Kidney epithelial cell (primary cell): ENCODE measurements around the gene RPP38. TPM values are rescaled to one million over a fixed set of nuclear protein-coding genes. Genes with fewer than 3 reads are reported as not detected.

Experiments used
- DNase-seq: peaks from one replicate; pipeline ENCODE4 v3.0.0-alpha.2; 2010; ENCODE audit warnings: low read depth
- H3K27me3 ChIP-seq: 2 replicates; pipeline ENCODE4 v1.6.0; 2011; ENCODE audit warnings: low read length; ENCODE audit not compliant: control insufficient read depth, insufficient read depth
- H3K36me3 ChIP-seq: 2 replicates; pipeline ENCODE4 v1.5.1; 2011; ENCODE audit warnings: low read length; ENCODE audit not compliant: control insufficient read depth, insufficient read depth
- H3K4me3 ChIP-seq: 2 replicates; pipeline ENCODE4 v1.5.1; 2011; ENCODE audit warnings: low read depth, mild to moderate bottlenecking, control low read depth, low read length
- total RNA-seq: library from RNA; depleted of rRNA; stranded (reverse); fragments of >200 nt; gene quantifications from 2 replicates; pipeline ENCODE4 v1.2.3, GENCODE V29; 2015
- TF ChIP-seq, protein P1 (sequence below): IDR thresholded peaks from 2 replicates; pipeline ENCODE4 v1.5.1; 2011; ENCODE audit warnings: mild to moderate bottlenecking, moderate library complexity, low read length, control low read depth, inconsistent platforms; ENCODE audit not compliant: insufficient read depth, poor library complexity, severe bottlenecking

Gene RPP38, protein sequence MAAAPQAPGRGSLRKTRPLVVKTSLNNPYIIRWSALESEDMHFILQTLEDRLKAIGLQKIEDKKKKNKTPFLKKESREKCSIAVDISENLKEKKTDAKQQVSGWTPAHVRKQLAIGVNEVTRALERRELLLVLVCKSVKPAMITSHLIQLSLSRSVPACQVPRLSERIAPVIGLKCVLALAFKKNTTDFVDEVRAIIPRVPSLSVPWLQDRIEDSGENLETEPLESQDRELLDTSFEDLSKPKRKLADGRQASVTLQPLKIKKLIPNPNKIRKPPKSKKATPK
- 23.5 and 26.4 TPM in 2 replicates for total RNA-seq

DNA sequence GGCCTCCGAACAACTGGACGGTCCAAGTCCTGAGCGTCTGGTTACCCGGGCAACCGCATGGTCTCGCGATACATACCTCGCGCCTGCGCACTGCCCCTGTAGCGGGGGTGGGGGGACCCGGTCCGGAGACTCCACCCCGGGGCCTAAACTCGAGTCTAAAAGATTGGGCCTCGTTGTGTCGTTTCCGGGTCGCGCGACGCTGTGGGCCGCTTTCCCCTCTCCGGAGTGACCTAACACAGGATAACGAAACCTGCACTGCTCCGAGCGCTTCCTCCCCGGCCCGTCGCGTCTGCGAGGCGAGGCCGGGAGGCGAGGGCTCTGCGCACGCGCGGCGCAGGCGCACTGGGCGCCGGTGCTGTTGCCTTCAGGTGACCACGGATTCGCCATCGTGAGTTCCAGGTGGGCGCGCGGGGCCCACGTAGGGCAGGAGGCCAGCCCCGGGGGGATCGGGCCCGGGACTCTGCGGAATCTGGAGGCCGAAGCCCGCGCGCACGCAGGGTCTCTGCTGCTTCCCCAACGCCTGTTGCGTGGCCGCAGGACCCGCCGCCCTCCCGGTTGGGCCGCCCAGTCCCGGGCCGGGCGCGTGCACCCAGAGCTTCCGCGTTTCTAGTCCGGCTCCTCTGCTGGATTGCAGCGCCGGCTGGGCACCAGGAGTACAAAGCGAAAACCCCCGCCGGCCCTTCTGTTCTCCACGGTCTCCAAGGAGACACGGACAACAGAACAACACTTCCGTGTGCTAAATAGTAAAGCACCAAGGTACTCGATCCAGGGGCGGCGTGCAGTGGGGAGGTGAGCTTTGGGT lies at the start of gene RPP38:
TSS of gene RPP38 (plus strand) at position 345 of the 802 bp plus-strand sequence. CDS start 5,960 bp downstream, outside the sequence.
- no peaks in the 10 kb centered on the region for H3K27me3 ChIP-seq
- H3K4me3 ChIP-seq = peak within 1 kb of the TSS; percentile 92
- TF ChIP-seq, protein P1, sequence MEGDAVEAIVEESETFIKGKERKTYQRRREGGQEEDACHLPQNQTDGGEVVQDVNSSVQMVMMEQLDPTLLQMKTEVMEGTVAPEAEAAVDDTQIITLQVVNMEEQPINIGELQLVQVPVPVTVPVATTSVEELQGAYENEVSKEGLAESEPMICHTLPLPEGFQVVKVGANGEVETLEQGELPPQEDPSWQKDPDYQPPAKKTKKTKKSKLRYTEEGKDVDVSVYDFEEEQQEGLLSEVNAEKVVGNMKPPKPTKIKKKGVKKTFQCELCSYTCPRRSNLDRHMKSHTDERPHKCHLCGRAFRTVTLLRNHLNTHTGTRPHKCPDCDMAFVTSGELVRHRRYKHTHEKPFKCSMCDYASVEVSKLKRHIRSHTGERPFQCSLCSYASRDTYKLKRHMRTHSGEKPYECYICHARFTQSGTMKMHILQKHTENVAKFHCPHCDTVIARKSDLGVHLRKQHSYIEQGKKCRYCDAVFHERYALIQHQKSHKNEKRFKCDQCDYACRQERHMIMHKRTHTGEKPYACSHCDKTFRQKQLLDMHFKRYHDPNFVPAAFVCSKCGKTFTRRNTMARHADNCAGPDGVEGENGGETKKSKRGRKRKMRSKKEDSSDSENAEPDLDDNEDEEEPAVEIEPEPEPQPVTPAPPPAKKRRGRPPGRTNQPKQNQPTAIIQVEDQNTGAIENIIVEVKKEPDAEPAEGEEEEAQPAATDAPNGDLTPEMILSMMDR = no peak
- peak; percentile 70 for DNase-seq
- no peaks in the 10 kb centered on the region for H3K36me3 ChIP-seq

DNA sequence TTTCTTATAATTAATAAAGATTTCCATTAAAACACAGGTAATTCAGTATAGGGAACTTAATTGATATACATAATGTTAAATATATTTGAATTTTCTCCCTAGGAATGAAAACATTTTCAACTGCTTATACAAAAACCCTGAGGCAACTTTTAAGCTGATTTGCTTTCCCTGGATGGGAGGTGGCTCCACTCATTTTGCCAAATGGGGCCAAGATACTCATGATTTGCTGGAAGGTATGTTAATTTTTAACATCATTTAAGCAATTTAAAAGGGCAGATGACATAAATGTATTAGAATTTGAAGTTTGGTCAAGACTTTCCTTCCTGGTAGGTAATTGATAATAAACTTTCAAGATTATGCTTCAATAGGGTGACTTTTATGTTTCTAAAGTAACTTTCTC lies 47.6 kb upstream of the RPP38 start:
- TF ChIP-seq, protein P1 = no peak
- DNase-seq = no peak
- Histone ChIP-seq H3K4me3 (no peak overlapping the region), H3K36me3 (no peaks in the 10 kb centered on the region), H3K27me3 (no peaks in the 10 kb centered on the region)

DNA sequence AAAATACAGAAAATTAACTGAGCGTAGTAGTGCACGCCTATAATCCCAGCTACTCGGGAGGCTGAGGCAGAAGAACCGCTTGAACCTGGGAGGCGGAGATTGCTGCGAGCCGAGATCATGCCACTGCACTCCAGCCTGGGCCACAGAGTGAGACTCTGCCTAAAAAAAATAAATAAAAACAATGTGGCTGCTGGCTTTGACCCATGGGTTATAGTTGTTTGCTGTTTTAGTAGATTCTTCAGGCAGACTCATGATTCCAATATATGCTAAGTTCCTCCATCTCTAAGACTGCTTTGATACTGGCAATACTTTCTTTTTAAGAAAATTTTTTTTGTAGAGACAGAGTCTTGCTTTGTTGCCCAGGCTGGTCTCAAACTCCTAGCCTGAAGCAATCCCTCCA lies 45.0 kb upstream of the RPP38 start:
- TF ChIP-seq, protein P1 = no peak
- Histone ChIP-seq H3K27me3 (no peaks in the 10 kb centered on the region), H3K4me3 (no peak overlapping the region), H3K36me3 (no peaks in the 10 kb centered on the region)
- DNase-seq = no peak

DNA sequence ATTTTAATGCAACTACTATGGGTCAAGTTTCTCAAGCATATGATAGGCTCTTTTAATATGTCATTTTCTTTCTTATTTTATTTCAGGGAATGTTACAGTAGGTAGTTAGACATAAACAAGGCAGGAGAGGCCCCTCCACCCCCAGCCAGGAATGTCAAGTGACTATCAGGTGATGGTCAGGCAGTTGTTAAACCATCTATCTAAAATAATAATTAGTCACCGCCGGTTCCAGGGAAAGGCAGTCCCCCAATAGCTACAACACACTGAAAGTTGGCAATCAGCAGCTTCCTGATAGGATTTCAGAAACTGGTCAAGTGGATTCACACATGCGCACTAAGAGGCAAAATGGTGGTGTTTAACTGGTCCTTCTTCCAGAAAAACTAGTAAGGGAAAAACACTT lies 44.1 kb upstream of the RPP38 start:
- no peak overlapping the region for H3K4me3 ChIP-seq
- DNase-seq = no peak
- no peaks in the 10 kb centered on the region for H3K27me3 ChIP-seq
- H3K36me3 ChIP-seq = no peaks in the 10 kb centered on the region
- TF ChIP-seq, protein P1 = no peak

DNA sequence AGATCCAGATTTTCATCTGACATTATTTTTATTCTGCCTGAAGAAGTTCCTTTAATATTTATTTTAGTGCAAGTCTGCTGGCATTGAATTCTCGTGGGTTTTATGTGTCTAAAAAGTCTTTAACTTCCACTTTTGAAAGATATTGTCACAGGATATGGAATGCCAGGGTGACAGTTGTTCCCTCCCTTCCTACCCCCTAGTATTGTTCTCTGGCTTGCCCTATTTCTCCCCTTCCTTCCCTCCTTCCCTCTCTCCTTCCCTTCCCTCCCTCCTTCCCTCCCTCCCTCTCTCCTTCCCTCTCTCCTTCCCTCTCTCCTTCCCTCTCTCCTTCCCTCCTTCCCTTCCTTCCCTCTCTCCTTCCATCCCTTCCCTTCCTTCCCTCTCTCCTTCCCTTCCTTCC lies 38.5 kb upstream of the RPP38 start:
- no peaks in the 10 kb centered on the region for H3K36me3 ChIP-seq
- no peak for DNase-seq

More for the DNA sequence above, 38.5 kb upstream of the RPP38 start:
- TF ChIP-seq, protein P1 = no peak
- Histone ChIP-seq H3K27me3 (no peaks in the 10 kb centered on the region), H3K4me3 (no peak overlapping the region)
